HG03045 (cell line): Measurements from ENCODE around the gene CHI3L2.

Source experiments
- ATAC-seq: cut with Tn5 transposase; IDR thresholded peaks from one replicate; pipeline ENCODE4 v1.9.1; 2021; ENCODE audit warnings: mild to moderate bottlenecking, moderate library complexity; ENCODE audit not compliant: unreplicated experiment

Gene CHI3L2

DNA sequence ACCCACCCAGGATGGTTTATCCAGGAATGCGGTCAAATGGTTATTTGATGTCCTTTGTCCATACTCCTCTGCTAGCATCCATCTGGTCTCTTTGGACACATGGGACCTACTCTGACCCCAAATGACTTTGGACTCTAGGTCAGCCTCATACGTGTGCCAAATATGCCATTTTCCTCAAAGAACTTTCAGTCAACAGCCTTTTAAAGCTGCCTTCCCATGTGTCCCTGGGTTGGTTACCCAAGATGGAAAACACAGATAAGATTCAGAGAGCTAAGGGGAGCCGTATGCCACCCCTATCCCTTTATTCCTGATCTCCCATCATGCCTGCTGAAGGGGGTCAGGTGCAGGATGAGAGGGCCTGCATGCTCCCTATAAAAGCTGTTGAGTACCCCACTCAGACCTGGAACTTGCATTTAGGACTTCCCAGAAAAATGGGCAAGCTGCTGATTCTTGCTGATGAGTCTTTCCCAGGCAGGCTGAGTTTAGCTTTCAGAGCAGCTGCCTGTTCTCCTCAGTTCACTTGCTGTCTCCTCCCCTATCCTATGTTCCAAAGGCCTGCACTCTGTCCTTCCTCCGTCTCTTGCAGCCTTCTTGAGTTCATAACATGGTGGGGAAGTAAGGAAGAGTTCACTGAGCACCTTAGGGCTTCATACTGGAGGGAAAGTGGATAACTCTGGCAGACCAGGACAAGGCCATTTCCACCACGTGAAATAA, 19.8 kb downstream of the CHI3L2 start:
- ATAC-seq: no peak

GRCh38 chr1:111249960-111250359, 22.4 kb downstream of the CHI3L2 start:
- no peak for ATAC-seq

DNA sequence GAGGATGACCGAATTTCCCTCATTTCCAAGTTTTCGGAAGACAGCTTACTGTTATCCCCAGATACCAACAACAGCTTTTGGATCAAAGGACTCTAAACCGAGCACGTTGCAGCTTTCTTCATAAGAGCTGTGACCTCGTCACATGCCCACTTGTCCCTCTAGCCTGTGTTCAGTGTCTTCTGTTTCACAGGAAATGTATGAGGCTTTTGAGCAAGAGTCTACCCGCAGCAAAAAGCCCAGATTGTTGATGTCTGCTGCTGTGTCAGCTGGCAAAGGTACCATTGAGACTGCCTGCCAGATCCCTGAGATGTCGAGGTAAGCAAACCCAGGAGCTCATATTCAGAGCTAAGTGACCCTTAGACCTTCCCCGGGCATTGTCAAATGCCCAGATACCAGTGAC, 24.1 kb downstream of the CHI3L2 start:
- no peak for ATAC-seq

DNA sequence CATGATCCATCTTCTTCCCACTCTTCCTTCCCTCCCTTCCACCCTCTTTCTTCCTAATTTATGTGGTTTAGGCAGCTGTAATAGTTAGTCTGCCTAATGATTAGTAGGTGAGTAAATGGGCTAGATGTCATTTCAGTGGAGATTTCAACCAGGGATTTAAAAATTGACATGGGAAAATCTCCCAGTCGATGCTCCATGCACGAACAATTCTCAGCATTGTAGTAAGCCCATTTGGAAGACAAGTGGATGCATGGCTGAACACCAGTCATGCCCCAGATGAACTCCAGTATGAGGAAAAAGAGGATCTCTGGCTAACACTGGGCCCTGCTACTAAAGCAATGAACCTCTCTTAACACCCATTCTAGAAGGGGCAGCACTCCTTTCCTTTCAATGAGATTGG, 25.3 kb downstream of the CHI3L2 start:
- no peak for ATAC-seq

- ATAC-seq: no peak
Observed at GRCh38 chr1:111253876-111254275, 26.4 kb downstream of the CHI3L2 start.

DNA sequence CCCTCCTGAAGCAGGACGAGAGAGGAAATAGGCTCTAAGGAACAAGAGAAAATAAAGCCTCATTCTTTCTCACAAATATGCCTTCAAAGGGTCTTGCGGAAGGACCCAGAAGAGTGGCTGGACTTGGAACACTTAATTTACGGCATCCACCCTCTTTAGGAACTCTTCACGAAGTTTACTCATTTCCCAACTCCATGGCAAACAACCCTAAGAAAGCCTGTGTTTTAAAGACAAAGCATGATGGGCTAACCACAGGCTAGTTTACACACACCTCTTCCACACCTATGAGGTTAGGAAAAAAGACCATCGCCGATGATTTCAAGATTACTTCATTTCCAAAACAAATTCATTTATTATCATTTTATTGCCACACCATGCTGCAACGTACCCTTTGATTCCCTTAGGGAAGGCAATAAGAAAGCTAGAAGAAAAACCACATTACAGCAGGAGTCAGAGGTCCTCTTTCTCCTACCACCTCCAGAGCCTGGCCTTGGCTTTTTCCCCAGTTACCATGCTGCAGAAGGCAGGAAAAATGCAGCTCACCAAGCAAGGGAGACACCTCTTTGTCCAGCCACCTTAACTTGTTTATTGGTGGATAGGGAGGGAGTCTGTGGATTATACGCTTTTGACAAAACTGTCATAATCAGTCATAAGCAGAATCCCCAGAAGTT, 29.6 kb downstream of the CHI3L2 start:
- ATAC-seq: no peak

DNA sequence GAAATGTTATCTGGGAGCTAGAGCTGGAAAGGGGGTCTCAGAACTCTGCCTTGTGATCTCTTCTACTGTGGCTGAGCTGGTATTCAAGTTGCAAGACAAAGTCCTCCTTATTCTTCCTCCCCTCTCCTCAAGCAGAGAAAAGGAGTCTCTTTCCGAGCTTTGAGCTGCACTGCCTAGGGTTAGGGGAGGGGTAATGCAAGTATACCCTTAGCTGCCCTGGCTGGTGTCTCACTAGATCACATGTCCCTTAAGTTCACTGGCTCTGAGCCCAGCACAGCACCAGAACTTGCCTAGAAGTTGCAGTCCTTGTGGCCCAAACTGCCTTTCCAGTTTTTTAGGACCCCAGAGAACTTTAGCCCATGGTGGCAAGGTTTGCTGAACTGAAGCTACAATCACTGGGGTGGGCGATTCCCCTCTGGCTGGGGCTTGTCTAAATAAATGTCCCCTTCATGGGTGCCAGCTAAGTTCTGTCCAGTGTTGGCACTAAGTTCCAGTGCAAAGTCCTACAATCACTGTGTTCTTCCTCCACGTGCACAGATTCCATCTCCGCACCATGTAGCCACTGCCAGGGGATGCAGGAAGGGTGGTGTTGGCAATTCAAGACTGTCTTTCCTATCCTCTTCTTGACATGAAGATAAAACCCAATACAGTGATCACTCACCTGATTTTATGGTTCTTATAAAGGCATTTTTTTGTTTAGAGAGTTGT, 40.4 kb downstream of the CHI3L2 start:
- ATAC-seq: no peak

DNA sequence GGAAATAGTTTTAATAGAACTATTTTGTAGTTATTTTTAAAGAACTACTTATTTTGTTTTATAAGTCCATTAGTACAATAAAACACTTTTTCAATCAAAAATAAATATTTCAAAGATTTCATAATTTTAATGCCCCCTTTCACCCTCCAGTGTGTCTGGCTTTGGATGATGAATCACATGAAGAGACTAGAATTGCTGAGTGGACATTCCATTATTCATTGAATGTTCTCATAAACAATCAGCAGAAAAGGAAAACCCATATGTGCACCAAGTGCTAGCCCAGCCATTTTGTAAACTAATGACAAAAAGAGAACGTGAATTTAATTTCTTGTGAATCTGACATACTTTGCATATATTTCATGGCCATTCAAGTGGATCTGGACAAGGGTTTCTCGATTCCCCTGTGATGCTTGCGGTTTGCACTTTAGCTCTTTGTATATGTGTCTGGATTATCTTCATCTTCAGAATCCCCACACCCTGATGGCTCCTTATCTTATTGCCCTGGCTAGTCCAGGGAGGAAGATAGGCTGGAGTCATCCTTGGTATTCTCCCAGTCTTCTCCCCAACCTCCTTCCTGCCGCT, 42.4 kb downstream of the CHI3L2 start:
- no peak for ATAC-seq

DNA sequence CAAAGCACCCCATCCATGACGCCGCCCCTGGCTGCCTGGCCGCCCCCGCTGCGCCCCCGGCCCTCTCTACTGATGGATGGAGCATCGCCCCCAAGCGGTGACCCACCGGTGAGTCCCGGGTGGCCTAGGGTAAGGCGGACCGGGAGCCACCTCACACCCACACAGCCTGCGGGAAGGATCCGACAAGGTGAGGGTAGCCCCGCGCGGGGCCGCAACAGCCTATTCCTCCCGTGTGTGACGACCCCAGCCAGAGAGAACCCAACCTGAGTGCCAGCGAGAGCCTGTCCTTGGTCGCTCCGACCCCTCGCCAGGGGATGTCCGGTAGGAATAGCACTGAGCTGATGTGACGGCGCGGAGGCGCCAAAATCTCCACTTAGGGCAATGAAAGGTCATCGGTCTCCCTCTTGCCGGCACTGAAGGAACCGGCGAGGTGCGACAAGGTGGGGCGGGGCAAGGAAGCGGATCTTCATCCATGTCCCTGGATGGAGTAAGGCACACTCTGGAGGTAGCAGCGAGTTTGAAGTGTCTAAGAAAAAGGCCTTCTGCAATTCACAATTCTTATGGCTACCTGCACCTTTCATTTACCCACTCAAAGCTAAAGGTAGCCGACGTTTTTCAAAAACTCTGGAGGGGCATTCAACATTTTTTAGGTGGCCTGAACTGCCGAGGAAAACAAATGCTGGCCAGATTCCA, 43.4 kb downstream of the CHI3L2 start:
- ATAC-seq: no peak

- ATAC-seq: no peak
Observed at GRCh38 chr1:111271464-111271801, 43.9 kb downstream of the CHI3L2 start.

- ATAC-seq: no peak
Observed at GRCh38 chr1:111272081-111272480, 44.6 kb downstream of the CHI3L2 start.

GRCh38 chr1:111274653-111275052, 47.1 kb downstream of the CHI3L2 start:
- ATAC-seq: peak; percentile 31

DNA sequence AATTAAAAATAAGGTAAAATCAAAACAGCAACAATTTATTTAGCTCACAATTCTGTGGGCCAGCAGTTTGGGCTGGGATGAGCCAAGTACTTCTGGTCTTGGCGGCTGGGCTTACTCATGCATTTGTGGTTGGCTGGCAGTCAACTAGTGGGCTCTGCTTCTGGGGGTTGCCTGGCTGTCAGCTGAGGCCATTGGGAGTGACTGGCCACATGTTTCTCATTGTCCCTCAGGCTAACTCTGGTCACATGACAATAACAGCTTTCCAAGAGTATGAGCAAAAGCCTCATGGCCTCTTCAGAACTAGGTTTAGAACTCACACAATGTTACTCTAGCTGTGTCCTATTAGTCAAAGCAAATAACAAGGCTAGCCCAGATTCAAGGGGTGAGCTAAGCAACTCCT, 47.6 kb downstream of the CHI3L2 start:
- peak; percentile 44 for ATAC-seq

DNA sequence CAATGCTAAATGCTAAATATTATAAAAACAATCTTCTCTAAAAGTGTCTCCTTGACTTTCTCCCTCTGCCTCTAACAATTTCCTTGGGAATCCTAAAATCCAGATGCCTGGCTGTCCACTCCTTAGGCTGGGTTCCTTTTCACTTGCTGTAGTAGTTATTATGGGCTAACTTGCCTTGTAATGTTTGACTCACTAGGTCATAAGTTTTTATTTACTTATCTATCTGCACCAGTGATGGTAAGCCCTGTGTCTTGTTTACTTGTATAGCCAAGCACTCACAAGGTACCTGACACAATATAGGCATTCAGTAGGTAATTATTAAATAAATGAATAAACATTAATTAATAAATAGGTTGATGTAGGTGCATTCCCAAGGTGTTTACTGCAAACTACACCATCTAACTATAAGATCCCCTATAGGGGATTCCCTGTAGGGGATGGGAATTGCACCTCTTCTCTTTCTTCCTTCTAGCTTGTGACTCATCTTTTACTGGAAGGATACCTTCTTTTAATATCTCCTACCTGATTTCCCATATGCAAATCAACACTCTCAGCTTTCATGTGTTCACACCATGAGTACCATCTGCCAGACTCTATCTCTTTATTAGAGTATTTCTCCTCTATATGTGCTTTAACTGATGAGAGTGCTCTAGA, 48.4 kb downstream of the CHI3L2 start:
- ATAC-seq: no peak

- no peak for ATAC-seq
Observed at GRCh38 chr1:111279144-111279543, 51.6 kb downstream of the CHI3L2 start.

DNA sequence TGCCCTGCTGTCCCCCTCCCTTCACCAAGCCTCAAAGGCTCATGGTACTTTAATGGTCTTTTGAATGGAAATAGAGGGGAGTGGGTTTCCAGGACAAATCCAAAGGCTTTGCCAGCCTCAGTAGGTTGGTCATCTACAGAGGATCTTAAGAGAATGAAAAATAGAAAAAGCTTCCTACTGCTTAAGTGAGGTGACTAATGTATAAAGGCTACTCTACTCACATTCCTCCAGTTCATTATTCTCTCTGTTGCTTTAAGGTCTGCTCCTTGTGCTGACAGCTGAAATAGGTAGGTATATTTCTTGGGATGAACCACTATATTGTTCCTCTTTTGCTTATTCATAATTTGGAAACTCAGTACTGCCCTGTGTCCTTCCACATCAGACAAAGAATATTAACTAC, 52.8 kb downstream of the CHI3L2 start:
- ATAC-seq: no peak

DNA sequence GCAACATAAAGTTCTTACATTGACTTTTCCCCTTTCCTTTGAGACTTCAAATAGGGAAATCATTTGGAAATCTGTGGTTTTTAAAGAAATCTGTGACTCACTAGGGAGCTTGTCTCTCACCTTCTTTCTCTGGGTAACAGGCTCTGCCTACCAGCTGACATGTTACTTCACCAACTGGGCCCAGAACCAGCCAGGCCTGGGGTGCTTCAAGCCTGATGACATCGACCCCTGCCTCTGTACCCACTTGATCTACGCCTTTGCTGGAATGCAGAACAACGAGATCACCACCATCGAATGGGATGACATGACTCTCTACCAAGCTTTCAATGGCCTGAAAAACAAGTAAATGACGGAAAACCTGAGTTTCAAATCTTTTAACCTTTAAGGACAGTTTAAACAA, 53.9 kb downstream of the CHI3L2 start:
- ATAC-seq: no peak

DNA sequence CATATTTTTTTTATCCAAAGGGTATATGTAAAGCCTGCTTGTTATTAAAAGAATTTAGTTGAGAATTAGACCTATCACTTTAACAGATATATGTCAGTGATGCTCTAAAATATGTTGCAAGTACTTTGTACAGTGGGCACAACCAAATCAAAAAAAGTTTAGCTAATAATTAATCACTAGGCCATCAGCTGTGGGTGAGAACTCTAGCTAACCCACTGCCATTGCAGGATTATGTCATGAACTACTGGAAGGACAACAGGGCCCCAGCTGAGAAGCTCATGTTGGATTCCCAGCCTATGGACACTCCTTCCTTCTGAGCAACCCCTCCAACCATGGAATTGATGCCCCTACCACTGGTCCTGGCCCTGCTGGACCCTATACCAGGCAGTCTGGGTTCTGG, 56.3 kb downstream of the CHI3L2 start:
- ATAC-seq: no peak

GRCh38 chr1:111285879-111286278, 58.4 kb downstream of the CHI3L2 start:
- ATAC-seq: no peak

- ATAC-seq: no peak
Observed at GRCh38 chr1:111286912-111287311, 59.4 kb downstream of the CHI3L2 start.

DNA sequence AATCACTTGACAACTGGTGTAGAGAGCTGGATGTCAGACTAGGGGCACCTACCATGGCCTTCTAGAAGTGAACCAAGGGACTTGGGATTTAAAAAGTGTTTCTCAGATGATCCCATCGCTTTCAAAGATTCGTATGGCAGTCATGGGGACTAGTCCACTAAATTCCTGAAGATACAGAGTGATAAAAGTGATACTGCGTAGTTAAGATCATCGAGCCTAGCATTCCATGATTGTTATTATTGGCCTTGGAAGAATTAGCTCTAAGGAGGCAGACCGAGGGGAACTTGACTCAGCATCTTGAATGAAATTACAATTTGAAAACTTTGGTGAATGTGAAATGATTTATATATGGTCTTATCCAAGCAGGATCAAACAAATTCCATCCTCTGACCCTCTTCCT, 61.9 kb downstream of the CHI3L2 start:
- ATAC-seq: no peak
